HG02642 (cell line): ENCODE measurements around the gene DACH1.

Source experiments
- ATAC-seq: cut with Tn5 transposase; IDR thresholded peaks from one replicate; pipeline ENCODE4 v1.9.1; 2021; ENCODE audit warnings: mild to moderate bottlenecking; ENCODE audit not compliant: unreplicated experiment, poor library complexity

Gene DACH1

DNA sequence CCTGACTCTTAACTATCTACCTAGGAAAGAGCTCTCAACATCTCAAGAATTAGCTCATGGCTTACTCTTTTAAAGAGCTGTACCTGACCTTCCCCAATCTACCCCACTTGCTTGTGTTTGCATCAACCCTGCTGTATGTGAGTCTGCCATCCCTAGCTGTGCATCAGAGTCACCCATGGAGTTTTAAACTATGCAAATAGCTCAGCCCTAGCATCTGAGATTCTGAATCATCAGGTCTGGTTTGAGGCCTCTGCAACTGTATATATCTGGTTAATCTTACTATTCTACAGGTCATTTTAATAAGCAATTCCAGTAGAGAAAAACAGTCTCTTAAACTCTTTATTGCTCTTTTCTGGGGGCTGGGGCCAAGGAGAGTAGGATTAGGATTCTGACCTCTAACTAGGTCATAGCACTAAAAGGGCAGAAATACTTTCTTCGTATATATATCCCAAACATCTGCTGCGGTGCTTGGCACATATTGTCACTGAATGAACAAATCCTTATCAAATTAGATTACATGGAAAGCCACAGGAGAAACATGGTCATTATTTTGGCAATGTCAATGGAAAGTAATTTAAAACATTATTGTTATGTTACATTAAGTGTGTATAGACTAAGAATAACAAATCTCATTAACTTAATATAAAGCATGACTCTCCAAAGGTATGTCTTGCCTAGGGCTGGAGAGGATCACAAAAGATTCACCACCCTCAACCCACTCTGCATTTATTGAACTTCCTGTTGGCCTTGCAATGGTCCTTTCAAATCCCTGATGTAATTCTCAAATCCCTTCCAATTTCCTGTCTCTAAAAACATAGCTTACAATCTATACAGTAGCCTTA is 232.2 kb downstream of the DACH1 start:
- no peak for ATAC-seq

DNA sequence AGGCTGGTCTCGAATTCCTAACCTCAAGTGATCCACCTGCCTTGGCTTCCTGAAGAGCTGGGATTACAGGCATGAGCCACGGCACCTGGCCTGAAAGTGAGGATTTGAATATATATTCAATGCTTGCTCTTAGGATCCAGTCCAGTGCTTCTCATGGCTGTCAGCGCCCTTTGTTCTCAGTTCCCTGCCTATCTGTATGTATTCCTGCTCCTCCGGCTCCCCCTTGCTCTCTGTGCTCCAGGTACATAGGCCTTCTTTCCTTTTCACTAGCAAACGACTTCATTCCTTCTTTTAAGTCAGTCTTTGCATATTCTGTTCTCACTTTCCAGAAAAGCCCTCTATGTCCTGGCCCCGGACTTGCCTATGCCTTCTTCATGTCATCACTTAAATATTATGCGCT is 232.8 kb downstream of the DACH1 start:
- ATAC-seq = no peak

DNA sequence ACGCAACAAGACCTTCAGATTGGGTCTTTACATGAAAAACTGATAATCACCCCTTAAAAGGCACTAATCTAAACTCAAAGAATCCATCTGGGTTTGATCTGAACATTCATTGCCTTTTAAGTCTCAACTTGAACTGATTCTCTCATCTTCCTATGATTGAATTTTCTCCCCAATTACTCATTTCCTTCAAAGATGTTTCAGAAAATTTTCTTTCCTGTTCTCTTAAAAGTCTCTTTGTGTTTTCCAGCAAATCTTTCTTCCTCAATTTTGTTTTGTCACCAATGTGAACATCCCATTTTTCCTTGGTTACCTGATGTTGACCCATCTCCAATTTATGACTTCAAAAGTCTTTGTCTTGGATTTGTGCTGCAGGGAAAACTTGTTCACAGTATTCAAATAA is 234.3 kb downstream of the DACH1 start:
- no peak for ATAC-seq

DNA sequence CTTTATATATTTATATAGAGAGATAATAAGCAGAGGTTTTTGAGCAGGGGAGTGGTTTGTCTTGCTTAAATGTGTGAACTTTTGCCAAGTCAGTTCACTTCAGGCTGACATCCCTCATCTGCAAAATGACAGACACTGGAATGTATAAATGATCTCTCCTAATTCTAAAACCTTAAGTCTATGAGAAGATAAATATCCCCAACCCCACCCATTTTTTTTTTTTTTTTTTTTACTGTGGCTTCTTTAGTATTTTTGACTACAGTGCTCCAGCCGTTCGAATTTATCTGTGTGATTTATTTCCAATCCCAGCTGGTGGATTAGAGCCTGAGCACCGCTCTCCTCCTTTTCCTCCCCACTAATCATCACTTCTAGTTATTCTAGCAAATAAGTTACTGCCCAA is 234.8 kb downstream of the DACH1 start:
- ATAC-seq = no peak

DNA sequence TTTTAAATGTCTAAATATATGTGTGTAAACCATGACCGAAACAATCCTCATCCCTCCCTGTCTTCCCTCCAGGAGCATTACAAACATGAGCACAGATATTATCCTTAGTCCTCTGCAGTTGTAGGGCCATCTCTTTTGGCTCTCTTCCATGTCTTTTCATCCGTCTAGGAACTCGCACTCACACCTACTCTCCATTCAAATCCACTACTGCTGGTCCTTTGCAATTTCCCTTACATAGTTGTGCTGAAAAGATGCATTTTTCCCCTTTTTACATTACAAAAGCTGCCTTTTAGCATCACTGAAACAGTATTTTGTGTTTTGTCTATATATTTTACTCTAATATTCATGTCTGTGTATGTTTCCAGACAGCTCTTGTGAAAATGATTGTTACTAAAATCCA is 237.8 kb downstream of the DACH1 start:
- no peak for ATAC-seq

DNA sequence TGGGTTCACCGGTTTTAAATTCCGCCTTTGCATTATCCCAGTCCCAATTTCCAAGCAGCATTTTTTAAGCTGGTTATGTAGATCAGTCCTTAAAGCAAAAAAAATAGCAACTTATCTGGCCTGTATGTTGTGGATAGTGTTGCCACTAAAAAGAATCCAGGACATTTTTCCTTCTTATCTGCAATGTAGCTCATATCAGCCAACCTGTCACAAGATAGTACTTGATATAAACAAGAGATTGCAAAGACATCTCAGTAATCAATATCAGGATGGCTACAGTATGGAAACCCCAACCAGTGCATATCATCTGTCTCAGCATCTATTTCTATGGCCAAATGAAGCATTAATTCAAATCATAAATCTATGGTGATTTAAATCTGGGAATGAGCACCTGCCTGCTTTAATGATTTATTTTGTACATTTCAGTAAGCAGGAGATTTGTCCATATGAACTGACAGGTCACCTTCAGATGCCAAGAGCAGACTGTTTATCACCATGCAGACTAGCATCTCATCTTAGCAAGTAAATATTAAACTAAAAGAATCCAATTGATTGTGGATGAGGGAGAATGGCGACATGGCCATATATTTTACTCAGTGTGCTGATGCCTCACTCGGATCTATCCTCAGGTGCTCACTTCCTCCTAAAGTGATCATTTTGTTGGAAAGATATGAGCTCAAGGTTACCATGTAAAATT is 240.4 kb downstream of the DACH1 start:
- ATAC-seq = no peak

DNA sequence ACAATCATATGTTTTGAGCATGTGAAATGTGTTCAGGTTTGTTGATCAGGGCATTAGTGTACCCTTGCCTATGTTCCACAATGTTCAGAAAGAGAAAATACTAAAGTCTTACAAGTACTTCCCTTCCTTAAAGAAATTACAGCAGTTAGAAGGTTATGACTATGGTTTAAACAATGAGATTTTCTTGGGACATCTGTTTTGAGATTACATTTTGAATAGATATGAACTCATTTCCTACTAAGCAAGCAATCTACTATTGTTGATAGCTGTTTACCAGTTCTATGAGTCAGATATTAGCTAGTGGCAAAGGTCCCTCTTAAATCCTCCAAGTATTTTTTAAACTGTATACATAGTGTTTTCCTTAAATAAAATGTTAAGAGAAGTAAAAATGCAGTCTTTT is 241.3 kb downstream of the DACH1 start:
- ATAC-seq = no peak

DNA sequence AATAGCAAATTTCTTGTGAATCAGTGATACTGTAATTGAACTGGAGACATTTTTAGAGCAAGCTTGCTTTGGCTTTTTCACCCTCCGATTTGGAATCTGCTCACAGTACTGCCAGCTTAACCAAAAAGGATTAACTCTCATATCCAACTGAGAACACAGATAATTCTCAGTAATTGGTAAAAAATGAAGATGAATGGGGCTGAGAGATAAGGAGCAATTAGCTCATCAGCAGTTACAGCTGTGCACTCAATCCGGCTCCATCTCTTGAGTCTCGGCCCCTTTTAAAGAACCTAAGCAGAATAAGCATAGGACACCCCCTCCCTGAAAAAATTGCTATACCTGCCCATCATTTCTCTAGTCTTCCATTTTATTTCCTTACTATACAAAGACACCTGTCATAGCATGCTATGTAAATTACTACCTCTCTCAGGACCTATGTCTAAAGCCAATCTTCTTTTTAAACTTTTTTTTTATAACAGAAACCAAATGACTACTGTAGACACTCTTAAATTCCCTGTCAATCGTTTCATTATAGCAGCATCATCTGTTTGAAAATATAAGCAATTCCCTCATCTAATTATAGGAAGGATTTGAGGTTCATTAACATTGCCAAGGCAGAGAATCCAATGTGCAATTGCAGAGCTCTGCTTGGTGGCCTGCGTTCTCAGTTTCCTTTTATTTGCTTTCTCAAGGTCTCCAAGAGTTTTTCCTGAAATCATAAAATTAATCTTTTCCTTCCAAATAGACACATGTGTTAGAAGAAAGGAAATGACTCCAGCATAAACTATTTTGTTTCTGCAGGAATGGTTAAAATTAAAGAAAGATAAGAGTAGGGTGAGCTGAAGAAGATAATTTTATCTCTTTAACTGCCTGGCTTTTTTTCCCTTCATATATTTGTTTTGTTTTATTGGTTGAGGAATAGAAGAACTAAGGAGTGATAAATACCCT is 242.1 kb downstream of the DACH1 start:
- ATAC-seq = no peak

DNA sequence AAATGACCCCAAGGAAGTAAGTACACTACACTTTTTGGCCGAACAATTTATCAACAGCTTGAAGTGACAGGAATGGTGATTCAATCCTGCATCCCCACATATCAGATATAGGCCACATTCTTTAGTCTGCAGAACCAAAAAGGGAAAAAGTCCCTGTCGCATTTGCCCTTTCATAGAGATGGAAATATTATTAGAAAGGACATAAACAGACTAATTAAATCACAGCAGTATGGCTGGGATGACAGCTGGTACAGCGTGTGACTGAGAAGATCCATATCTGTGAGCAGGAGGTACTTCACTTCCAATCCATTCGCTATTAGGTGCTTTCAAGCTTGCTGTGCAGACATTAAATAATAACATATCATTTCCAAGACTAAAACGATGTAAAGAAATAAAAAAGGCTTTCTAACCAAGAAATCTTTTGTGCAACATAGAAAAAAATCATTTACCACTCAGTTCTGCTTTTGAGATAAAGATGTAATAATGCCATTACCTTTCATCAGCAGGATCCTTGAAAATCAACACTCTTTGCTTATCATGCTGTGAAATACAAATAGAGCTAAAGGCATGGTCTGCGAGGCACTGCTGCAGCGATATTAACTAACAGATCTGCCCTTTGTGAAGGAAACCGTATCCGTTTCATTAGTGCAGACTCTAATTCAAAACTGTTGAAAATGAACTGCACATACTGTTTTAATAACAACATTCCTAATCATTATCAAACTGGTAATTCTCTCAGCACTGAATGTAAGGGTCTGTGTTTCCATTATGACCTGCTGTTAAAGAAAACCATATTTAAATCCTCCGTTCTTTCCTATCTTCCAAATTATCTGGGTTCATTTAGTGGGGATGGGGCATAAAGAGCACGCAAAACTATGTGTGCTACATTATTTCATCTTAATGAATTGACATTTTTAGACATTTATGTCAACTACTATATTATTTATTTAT is 245.6 kb downstream of the DACH1 start:
- no peak for ATAC-seq

DNA sequence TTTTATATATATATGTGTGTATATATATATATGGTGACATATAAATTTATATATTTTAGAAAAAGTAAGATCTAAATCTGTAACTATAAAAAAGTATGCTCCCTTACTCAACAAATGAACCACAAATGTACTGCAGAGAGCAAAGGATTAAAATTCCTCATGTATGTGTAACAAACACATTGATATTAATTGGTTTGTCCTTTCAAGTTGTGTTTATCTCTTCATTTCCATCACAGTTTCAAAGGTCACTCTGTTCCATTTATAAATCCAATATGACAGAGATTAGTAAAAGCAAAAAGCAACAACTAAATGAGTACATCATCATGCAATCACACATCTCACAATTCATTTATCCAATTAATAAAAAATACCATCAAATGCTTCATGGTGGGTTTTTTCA is 247.9 kb downstream of the DACH1 start:
- no peak for ATAC-seq

DNA sequence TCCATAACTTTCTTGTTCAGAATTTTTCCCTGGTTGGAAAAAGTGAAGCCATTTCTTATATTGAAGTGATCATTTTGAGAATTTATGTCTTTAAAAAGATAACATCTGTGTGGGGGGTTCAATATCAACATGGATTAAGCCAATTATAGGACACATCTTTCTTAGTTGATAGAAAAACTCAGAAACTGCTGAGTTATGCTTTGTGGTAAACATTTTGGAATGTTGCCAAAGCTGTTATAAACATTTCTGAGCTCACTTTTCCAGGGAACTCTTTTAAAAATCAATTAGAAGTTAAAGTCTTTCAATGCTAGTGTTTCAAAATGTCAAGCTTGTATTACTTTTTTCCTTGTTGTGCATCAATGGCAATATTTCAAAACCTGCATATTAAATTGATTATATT is 248.8 kb downstream of the DACH1 start:
- ATAC-seq = no peak

DNA sequence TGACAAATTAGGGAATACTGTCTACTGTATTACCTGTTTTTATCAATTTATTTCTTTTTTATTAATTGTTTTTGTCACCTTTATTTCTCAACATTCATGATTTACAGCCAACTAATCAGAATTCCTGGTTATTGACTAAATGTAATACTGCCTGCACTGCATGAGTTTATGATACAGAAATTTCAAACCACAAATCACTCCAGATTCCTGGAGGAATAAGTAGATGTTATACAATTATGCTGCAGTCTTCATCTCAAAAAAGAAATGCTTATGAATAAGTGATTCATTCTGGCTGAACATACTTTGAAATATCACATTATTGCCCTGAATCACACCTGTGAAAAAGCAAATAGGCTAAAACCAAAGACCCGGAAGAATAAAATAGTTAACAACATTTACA is 249.7 kb downstream of the DACH1 start:
- ATAC-seq = no peak

DNA sequence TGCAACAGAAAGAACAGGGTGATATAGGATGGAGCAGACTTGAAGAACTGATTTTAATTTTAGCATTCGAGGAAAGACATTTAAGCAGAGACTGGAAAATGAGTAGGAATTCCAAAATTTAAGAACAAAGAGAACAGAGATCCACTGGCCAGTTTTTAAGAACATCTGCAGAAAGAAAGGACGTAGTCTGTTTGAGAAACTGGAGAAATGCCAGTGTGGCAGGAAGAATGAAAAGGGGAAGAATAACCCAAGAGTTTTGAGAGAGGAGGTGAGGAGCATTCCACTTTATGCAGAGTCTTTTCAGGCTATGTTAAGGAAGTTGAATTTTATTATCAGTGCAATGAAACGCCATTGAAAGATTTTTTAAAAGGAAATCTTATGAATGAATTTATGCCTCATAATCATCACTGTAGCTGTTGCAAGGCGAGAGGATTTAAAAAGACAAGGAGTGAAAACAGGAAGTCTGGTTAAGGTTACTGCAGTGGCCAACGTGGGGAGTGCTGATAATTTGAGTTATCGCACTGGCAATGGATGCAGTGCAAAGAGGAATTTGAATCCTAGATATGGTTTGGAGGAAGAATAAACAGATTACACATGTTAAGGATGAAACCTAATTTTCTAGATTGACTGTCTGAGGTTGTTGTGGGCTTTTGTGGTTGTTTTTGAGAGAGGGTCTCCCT is 253.8 kb downstream of the DACH1 start:
- no peak for ATAC-seq

DNA sequence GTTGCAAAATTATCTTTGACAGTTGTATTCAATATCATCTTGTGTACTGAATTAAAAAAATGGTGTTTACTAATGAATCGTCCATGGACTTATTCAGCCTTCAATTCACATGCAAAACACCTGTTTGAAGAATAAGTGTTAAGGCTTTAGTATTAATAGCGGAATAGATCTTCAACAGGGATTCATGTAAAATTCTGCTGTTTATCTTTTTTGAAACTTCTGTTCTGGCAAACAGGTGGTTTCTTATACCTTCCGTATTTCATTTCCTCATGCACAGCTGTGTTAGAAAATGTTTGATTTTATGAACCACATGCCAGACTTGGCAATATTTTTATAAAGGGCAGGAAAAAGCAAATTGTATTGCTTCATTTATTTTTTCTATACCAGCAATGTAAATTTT is 255.7 kb downstream of the DACH1 start:
- no peak for ATAC-seq

DNA sequence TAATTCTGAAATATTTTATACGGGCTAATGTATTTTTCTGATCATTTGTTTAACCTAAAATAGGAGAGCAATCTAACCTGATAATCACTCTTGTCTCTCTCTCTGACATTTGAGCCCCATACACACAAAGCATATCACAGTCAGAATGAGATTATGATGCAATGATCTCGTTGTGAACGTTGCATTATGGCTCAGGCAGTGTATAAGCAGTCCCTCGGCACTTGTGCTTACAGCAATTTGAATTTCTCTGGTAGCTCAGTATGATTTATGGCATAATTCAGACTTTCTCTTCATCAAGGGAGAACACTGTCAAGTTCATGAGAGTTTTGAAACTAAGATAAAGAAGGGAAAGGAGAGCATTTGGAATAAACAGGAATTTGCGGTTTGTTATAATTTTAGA is 256.1 kb downstream of the DACH1 start:
- ATAC-seq = no peak

DNA sequence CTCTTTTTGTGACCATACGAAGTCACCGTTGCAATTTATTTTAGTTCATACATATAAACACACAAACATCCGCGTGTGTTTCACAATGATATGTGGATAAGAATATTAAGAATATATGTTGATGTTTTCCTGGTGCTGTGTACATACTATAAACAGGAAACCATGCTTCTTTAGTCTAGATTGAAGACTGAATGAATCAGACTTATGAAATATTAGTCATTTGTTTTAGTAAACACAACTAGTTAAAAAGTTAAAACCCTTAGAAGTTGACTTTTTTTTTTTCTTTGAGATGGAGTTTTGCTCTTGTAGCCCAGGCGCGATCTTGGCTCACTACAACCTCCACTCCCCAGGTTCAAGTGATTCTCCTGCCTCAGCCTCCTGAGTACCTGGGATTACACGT is 257.7 kb downstream of the DACH1 start:
- ATAC-seq = no peak

DNA sequence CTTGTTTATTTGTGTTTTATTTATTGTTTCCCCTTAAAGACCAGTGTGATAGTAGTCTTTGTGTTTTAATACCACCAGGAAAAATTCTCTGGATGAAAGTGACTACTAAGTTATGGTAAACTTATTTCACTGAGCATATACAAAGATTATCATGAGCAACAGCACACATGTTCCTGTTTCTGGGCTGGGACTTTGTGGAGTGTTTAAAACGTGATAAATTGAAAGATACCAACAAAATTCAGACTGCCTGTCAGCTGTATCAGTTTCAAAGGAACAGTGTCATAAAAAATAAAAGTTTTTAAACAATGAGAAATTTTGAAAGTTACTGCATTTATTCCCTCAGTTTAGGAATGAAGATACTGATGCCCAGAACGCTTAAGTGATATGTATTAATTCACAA is 259.4 kb downstream of the DACH1 start:
- no peak for ATAC-seq

DNA sequence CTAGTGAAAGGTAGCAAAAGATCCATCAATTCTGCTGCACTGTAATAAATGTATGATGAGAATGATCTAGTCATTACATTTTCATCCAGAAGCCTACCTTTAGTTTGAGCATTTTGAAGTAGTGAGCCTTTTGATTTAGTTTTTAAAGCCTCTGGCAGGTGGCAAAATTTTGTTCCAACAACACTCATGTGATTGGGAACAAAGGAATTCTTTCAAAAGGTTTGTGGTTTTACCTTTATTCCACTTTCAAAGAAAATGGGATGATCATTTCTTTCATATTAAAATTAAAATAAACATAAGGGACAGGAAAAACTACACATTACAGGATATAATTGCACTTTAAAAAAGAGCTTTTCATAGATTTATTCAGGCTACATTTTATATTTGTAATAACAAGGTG is 260.2 kb downstream of the DACH1 start:
- no peak for ATAC-seq

DNA sequence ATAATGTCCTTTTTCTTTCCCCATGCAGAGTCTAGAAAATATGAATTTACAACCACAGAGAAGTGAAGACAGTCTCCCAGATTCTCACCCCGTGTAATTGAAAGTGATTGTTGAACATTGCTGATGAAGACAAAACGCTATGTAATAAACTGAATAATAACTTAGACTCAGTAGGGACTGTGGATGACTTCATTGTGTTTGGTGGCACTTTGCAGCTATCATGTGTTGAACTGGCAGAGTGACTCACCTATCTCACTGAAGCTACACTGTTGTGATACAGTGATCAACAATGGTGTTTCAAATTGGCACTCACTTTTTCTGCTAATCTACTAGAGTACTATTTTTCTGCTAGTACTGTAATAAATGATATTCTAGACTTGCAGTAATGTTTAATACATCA is 261.3 kb downstream of the DACH1 start:
- ATAC-seq = no peak
